Heart left ventricle (tissue), 16 donors: ENCODE measurements around the gene TUBB. TPM values are rescaled to one million over a fixed set of nuclear protein-coding genes. Genes with fewer than 3 reads are reported as not detected.
A peak's percentile ranks its signal among the peaks of the same experiment; 100 is the strongest.

Experiments used
- ATAC-seq, 4 donors: fragments of 200-7000 bp; cut with Tn5 transposase; one replicate each; pipeline ENCODE4 v1.9.1; 2020 to 2022; ENCODE audit warnings: moderate library complexity in 4 of 4, mild to moderate bottlenecking in 3 of 4, moderate number of reproducible peaks in 1 of 4
- DNase-seq, 5 donors: peaks; one replicate each; pipeline ENCODE4 v3.0.0-alpha.2; 2020
- H3K27ac ChIP-seq, 12 donors: fragments of 200-600 bp; sonication (generic) in 4 of 12; one replicate each; pipeline versions ENCODE4 v1.5.0 to v1.8.0; 2016 to 2022; ENCODE audit warnings: mild to moderate bottlenecking in 2 of 12
- H3K27me3 ChIP-seq, 9 donors: fragments of 200-600 bp; sonication (generic) in 2 of 9; one replicate each; pipeline versions ENCODE4 v1.5.1 to v1.8.0; 2016 to 2022; ENCODE audit warnings: mild to moderate bottlenecking in 3 of 9
- H3K36me3 ChIP-seq, 9 donors: fragments of 200-600 bp; sonication (generic) in 2 of 9; one replicate each; pipeline versions ENCODE4 v1.5.0 to v1.8.0; 2018 to 2022; ENCODE audit warnings: mild to moderate bottlenecking in 2 of 9
- H3K4me1 ChIP-seq, 12 donors: fragments of 200-600 bp; sonication (generic) in 4 of 12; one replicate each; pipeline versions ENCODE4 v1.5.0 to v1.8.0; 2016 to 2022; ENCODE audit warnings: mild to moderate bottlenecking in 3 of 12
- H3K4me3 ChIP-seq, 12 donors: fragments of 200-600 bp; sonication (generic) in 4 of 12; one replicate each; pipeline versions ENCODE4 v1.5.0 to v1.8.0; 2017 to 2022; ENCODE audit warnings: mild to moderate bottlenecking in 9 of 12, moderate library complexity in 4 of 12
- H3K9me3 ChIP-seq, 12 donors: fragments of 200-600 bp; sonication (generic) in 4 of 12; one replicate each; pipeline versions ENCODE4 v1.5.0 to v1.8.0; 2016 to 2022; ENCODE audit warnings: mild to moderate bottlenecking in 1 of 12
- POLR2A ChIP-seq, 2 donors: fragments of 450-650 bp; IDR thresholded peaks; one replicate each; pipeline ENCODE4 v1.6.1; 2017; ENCODE audit warnings: antibody characterized with exemption in 2 of 2, mild to moderate bottlenecking in 2 of 2, moderate library complexity in 2 of 2
- WGBS, 4 donors: extraction: QIAGEN DNeasy Blood & Tissue Kit in 2 of 4; methylation state at CpG; one replicate each; pipeline versions ENCODE4 v1.1.5 to v1.1.7; 2013 to 2018; 5-methylcytosine and 5-hydroxymethylcytosine counted together
- intact Hi-C, 10 donors: fragments of 100-400 bp; cut with DNase I; formaldehyde crosslinking; loops; one replicate each; pipeline versions ENCODE4 v1.11.1 to v1.14.2; 2022
- polyA plus RNA-seq, 2 donors: library from polyadenylated mRNA; stranded (reverse); fragments of 200-250 nt; gene quantifications; one replicate each; pipeline ENCODE4 v1.2.3, GENCODE V29; 2013
- total RNA-seq, 9 donors: library from RNA; depleted of rRNA in 2 of 9; stranded (reverse); fragments of >200 nt in 2 of 9; fragmentation: NEBNext Ultra II Directional in 3 of 9; extraction: Animal tissue kit (Norgen Biotek cat#: 25700) in 3 of 9; gene quantifications; one replicate each; pipeline versions ENCODE4 v1.1.0 to v1.2.4, GENCODE V29; 2016 to 2023
- TF ChIP-seq, protein P1 (sequence below), 12 donors: fragments of 200-600 bp; sonication (generic) in 4 of 12; IDR thresholded peaks; one replicate each; pipeline versions ENCODE4 v1.5.0 to v1.8.0; 2018 to 2022; ENCODE audit warnings: antibody characterized with exemption in 12 of 12, mild to moderate bottlenecking in 5 of 12
- donor health status: ischemic (EF 13 %, LVEDD 7.1; RV severe dilation, severe dysfunction).
- donor health status: healthy with polysubstance abuse.
- donor health status: DM: no; HTN: yes; CAD: no.
- donor health status: DM: no; HTN: no; CAD: no.
- donor health status: ischemic (EF 25% LVEDD 6.9; RV normal size, moderate dysfunction).
- donor health status: ischemic (EF 25% LVEDD 5.7; RV mildly dilated, moderate dysfunction).
- donor health status: healthy.
- donor health status: DM: yes; HTN: yes; CAD: no.
- donor health status: ischemic (EF 35%, LVEDD 5.7; RV mildly dilated, moderate dysfunction).
- donor health status: nonischemic (EF 11% LVEDD 7.7; RV severe dilation, severe dysfunction).
- donor health status: DM: yes; HTN: yes; CAD: no.
- donor health status: PGD.
- donor health status: ischemic (EF 29% LVEDD 5.4; RV normal size, mild dysfunction).
- donor health status: nonischemic (EF 23%, LVEDD 6.1; RV moderate dilation, normal function).

The TUBB gene
- total and polyA plus RNA-seq, 11 donors: 183 to 497 (median 238) TPM

- H3K27me3 ChIP-seq: no peaks in the 10 kb centered on the region
- H3K4me3 ChIP-seq: no peak overlapping the region
- 52 to 68% (median 59%) methylated on average over 1 of the region's 1 CpG for WGBS, 4 donors
- ATAC-seq: peak; percentile 57 to 73 (median 61)
- no peak for TF ChIP-seq POLR2A (IDR thresholded peaks at IDR 0.05)
- TF ChIP-seq, protein P1, sequence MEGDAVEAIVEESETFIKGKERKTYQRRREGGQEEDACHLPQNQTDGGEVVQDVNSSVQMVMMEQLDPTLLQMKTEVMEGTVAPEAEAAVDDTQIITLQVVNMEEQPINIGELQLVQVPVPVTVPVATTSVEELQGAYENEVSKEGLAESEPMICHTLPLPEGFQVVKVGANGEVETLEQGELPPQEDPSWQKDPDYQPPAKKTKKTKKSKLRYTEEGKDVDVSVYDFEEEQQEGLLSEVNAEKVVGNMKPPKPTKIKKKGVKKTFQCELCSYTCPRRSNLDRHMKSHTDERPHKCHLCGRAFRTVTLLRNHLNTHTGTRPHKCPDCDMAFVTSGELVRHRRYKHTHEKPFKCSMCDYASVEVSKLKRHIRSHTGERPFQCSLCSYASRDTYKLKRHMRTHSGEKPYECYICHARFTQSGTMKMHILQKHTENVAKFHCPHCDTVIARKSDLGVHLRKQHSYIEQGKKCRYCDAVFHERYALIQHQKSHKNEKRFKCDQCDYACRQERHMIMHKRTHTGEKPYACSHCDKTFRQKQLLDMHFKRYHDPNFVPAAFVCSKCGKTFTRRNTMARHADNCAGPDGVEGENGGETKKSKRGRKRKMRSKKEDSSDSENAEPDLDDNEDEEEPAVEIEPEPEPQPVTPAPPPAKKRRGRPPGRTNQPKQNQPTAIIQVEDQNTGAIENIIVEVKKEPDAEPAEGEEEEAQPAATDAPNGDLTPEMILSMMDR (IDR thresholded peaks at IDR 0.05): no peak
- DNase-seq: peak in 4 of 5 donors; percentile 75 to 84 (median 78)
- H3K27ac ChIP-seq: peak overlapping the region in 11 of 12 donors; percentile 16 to 96 (median 73)
- H3K9me3 ChIP-seq: no peaks in the 10 kb centered on the region
- intact Hi-C loops: no loop called here
- H3K4me1 ChIP-seq: peaks cover 0 to 64% (median 14%) of the 10 kb centered on the region in 12 donors
- no peaks in the 10 kb centered on the region for H3K36me3 ChIP-seq
These were observed 37.2 kb downstream of the TUBB start for GRCh38 chr6:30757261-30757904.

- peaks cover 0 to 64% (median 21%) of the 10 kb centered on the region in 12 donors for H3K4me1 ChIP-seq
- H3K4me3 ChIP-seq: no peak overlapping the region
- no peaks in the 10 kb centered on the region for H3K27me3 ChIP-seq
- 80 to 88% (median 85%) methylated on average over 10 of the region's 10 CpGs for WGBS, 4 donors
- TF ChIP-seq, protein P1 (IDR thresholded peaks at IDR 0.05): no peak
- H3K36me3 ChIP-seq: no peaks in the 10 kb centered on the region
- H3K9me3 ChIP-seq: no peaks in the 10 kb centered on the region
- peak overlapping the region in 8 of 12 donors; percentile 38 to 96 (median 74) for H3K27ac ChIP-seq
- ATAC-seq: peak in 1 of 4 donors; percentile 52
- intact Hi-C loops: no loop called here
- no peak for DNase-seq
These were observed 39.6 kb downstream of the TUBB start for GRCh38 chr6:30759575-30760239.

DNA sequence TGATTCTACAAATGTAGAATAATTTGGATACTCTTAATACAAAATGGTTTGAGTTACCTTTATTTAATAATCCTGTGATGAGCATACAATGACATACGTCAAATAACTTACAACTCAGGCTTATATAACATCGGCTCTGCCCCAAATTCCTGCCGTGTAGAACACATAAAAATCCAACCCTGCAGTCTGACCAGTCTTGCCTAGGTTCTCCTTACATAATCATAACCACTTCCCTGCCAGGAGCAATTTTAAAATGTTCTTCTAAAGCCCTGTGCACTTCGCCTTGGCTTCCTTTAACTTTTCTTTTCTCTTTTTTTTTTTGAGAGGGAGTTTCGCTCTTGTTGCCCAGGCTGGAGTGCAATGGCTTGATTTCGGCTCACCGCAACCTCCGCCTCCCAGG lies 40.4 kb downstream of the TUBB start:
- no peaks in the 10 kb centered on the region for H3K36me3 ChIP-seq
- ATAC-seq (no peak), DNase-seq (no peak)
- H3K4me1 ChIP-seq: peaks cover 0 to 65% (median 23%) of the 10 kb centered on the region in 12 donors
- H3K27ac ChIP-seq: peak overlapping the region in 4 of 12 donors; percentile 7 to 81 (median 56)
- 88 to 91% (median 89%) methylated on average over 8 of the region's 8 CpGs for WGBS, 4 donors
- H3K27me3 ChIP-seq: no peaks in the 10 kb centered on the region
- no peak overlapping the region for H3K4me3 ChIP-seq
- no peaks in the 10 kb centered on the region for H3K9me3 ChIP-seq
- no peak for TF ChIP-seq POLR2A (IDR thresholded peaks at IDR 0.05)
- TF ChIP-seq, protein P1 (IDR thresholded peaks at IDR 0.05): no peak
- intact Hi-C loops: no loop called here

DNA sequence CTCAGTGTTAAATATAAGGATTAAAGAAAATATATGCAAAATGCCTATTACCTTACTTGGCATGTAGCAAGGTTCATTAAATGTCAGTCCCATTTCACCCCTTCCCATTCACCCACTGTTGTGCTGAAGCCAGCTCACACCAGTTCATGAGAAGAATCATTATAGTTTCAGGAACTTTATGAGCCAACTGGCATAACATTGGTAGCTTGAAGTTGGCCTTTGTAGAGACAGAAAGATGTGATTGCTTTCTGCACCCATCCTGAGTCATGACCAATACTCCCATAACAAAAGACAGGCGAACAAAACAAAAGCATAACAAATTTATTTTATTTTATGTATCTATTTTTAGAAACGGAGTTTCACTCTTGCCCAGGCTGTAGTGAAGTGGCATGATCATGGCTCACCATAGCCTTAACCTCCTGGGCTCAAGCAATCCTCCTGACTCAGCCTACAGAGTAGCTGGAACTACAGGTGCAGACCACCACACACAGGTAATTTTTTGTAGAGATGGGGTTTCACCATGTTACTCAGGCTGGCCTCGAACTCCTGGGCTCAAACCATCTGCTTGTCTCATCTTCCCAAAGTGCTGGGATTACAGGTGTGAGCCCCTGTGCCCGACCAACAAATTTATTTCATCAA lies 41.8 kb downstream of the TUBB start:
- intact Hi-C loops: no loop called here
- ATAC-seq (no peak), DNase-seq (no peak)
- TF ChIP-seq, protein P1 (IDR thresholded peaks at IDR 0.05): no peak
- no peaks in the 10 kb centered on the region for H3K27me3 ChIP-seq
- no peak overlapping the region for H3K4me3 ChIP-seq
- no peak overlapping the region for H3K27ac ChIP-seq
- H3K9me3 ChIP-seq: no peaks in the 10 kb centered on the region
- peaks cover 0 to 66% (median 28%) of the 10 kb centered on the region in 12 donors for H3K4me1 ChIP-seq
- 91 to 96% (median 95%) methylated on average over 4 of the region's 4 CpGs for WGBS, 4 donors
- no peaks in the 10 kb centered on the region for H3K36me3 ChIP-seq
